Measurements from ENCODE around the gene TRMT44.

GRCh38 chr4:8495803-8496202 is 55.2 kb downstream of the TRMT44 start:
- TF ChIP-seq, protein P1, sequence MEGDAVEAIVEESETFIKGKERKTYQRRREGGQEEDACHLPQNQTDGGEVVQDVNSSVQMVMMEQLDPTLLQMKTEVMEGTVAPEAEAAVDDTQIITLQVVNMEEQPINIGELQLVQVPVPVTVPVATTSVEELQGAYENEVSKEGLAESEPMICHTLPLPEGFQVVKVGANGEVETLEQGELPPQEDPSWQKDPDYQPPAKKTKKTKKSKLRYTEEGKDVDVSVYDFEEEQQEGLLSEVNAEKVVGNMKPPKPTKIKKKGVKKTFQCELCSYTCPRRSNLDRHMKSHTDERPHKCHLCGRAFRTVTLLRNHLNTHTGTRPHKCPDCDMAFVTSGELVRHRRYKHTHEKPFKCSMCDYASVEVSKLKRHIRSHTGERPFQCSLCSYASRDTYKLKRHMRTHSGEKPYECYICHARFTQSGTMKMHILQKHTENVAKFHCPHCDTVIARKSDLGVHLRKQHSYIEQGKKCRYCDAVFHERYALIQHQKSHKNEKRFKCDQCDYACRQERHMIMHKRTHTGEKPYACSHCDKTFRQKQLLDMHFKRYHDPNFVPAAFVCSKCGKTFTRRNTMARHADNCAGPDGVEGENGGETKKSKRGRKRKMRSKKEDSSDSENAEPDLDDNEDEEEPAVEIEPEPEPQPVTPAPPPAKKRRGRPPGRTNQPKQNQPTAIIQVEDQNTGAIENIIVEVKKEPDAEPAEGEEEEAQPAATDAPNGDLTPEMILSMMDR (conservative IDR thresholded peaks at IDR 0.05; ENCODE audit: low read depth, low read length), result no peak
- TF ChIP-seq EZH2 (IDR thresholded peaks at IDR 0.05; ENCODE audit: borderline replicate concordance, low read depth, low read length, poor library complexity, severe bottlenecking), result no peak

Data from A673 (cell line).